OCI-LY7 (cell line): ENCODE data around the gene EPS8L2. TPM values are rescaled to one million over a fixed set of nuclear protein-coding genes. Genes with fewer than 3 reads are reported as not detected.

Experiments used
- BruUV-seq: library from RNA; stranded (reverse); fragments of 400-500 nt; replicated peaks from 2 replicates; lab custom pipeline; 2021; lab: Mats Ljungman, UMichigan
- CTCF ChIA-PET: fragments of 300-600 bp; sonication (Branson Sonifier 250); formaldehyde crosslinking; loops from one replicate; lab custom pipeline; 2022; ENCODE audit warnings: antibody characterized with exemption; ENCODE audit not compliant: unreplicated experiment; lab: Charles Lee
- POLR2A ChIA-PET: fragments of 300-600 bp; sonication (Branson Sonifier 250); formaldehyde crosslinking; loops from one replicate; lab custom pipeline; 2022; ENCODE audit warnings: antibody characterized with exemption; lab: Charles Lee
- DNase-seq: peaks from one replicate; pipeline ENCODE4 v3.0.0-alpha.2; 2015; ENCODE audit warnings: low spot score
- H2AFZ ChIP-seq: fragments of 200-600 bp; sonication (generic), shearing (Covaris generic); 2 replicates; pipeline ENCODE4 v1.6.1; 2014; ENCODE audit warnings: mild to moderate bottlenecking, antibody characterized with exemption, low read length, moderate library complexity
- H3K27ac ChIP-seq: fragments of 200-600 bp; sonication (generic); 2 replicates; pipeline ENCODE4 v1.5.1; 2014; ENCODE audit warnings: mixed run types, low read depth, mild to moderate bottlenecking, moderate library complexity, low read length, inconsistent platforms; ENCODE audit not compliant: poor library complexity, severe bottlenecking
- H3K36me3 ChIP-seq: fragments of 200-600 bp; sonication (generic); 2 replicates; pipeline ENCODE4 v1.6.1; 2014; ENCODE audit warnings: mild to moderate bottlenecking, antibody characterized with exemption, low read length, moderate library complexity, mixed read lengths; ENCODE audit not compliant: insufficient read depth
- H3K4me1 ChIP-seq: fragments of 200-600 bp; sonication (generic); 2 replicates; pipeline ENCODE4 v1.5.1; 2014; ENCODE audit warnings: mild to moderate bottlenecking, low read length; ENCODE audit not compliant: insufficient read depth, poor library complexity, severe bottlenecking
- H3K4me2 ChIP-seq: fragments of 200-600 bp; sonication (generic); 2 replicates; pipeline ENCODE4 v1.6.1; 2014; ENCODE audit warnings: mild to moderate bottlenecking, low read length
- H3K4me3 ChIP-seq: fragments of 200-600 bp; sonication (generic); 2 replicates; pipeline ENCODE4 v1.5.1; 2014; ENCODE audit warnings: mild to moderate bottlenecking, low read depth, low read length; ENCODE audit not compliant: poor library complexity, severe bottlenecking
- H3K79me2 ChIP-seq: fragments of 200-600 bp; sonication (generic); 2 replicates; pipeline ENCODE4 v1.6.1; 2016; ENCODE audit warnings: low read depth, mild to moderate bottlenecking, low read length, moderate library complexity, mixed read lengths; ENCODE audit not compliant: insufficient read depth
- H3K9me2 ChIP-seq: fragments of 200-600 bp; sonication (generic); 2 replicates; pipeline ENCODE4 v1.6.1; 2016; ENCODE audit warnings: mild to moderate bottlenecking, low read length, mixed read lengths; ENCODE audit not compliant: insufficient read depth
- H3K9me3 ChIP-seq: fragments of 200-600 bp; sonication (generic); 2 replicates; pipeline ENCODE4 v1.6.1; 2014; ENCODE audit warnings: mild to moderate bottlenecking, mixed run types, low read length, mixed read lengths
- H4K20me1 ChIP-seq: fragments of 200-600 bp; sonication (generic); 2 replicates; pipeline ENCODE4 v1.6.1; 2014; ENCODE audit warnings: mild to moderate bottlenecking, antibody characterized with exemption, low read length, moderate library complexity, mixed read lengths; ENCODE audit not compliant: insufficient read depth
- CTCF ChIP-seq: fragments of 200-600 bp; sonication (generic); conservative IDR thresholded peaks from 2 replicates; pipeline ENCODE4 v1.5.1; 2014; ENCODE audit warnings: mild to moderate bottlenecking, antibody characterized with exemption, low read length, moderate library complexity, mixed read lengths
- EZH2phosphoT487 ChIP-seq: fragments of 200-600 bp; sonication (generic); IDR thresholded peaks from 2 replicates; pipeline ENCODE4 v1.6.1; 2018; ENCODE audit warnings: low read depth, borderline replicate concordance, mild to moderate bottlenecking, mixed run types, antibody characterized with exemption, low read length, moderate library complexity, mixed read lengths
- intact Hi-C: fragments of 100-400 bp; cut with micrococcal nuclease; formaldehyde crosslinking; loops from one replicate; pipeline ENCODE4 v1.10.0; 2022; ENCODE audit not compliant: unreplicated experiment
- total RNA-seq, 2 experiments: library from RNA; depleted of rRNA in 1 of 2; stranded (reverse); fragments of >200 nt in 1 of 2; shearing (Covaris generic) in 1 of 2; gene quantifications; 2 replicates each; pipeline ENCODE4 v1.2.3, GENCODE V29; 2014 to 2022

EPS8L2 gene
- total RNA-seq, 2 experiments from 2014 or later, result 3.8 to 7.1 TPM

- Histone ChIP-seq H2AFZ (no peak overlapping the region), H3K4me1 (peaks cover 9% of the 10 kb centered on the region), H4K20me1 (no peaks in the 10 kb centered on the region), H3K79me2 (no peaks in the 10 kb centered on the region), H3K9me2 (no peaks in the 10 kb centered on the region), H3K4me3 (no peak overlapping the region), H3K27ac (no peak overlapping the region), H3K9me3 (no peaks in the 10 kb centered on the region), H3K4me2 (no peak overlapping the region), H3K36me3 (peaks cover 55% of the 10 kb centered on the region)
- intact Hi-C loops, result no loop called here
- ChIA-PET CTCF (no interaction called here), POLR2A (interaction anchor here (1.2 kb wide), 1 partner anchor 66 kb away, joined by 3 read pairs; no protein-coding TSS in a partner anchor)
- DNase-seq, result no peak
- no TSS peak for BruUV-seq
- TF ChIP-seq CTCF (no peak), EZH2phosphoT487 (no peak)
Measured at GRCh38 chr11:656866-657265, 49.2 kb upstream of the EPS8L2 start.

GRCh38 chr11:657691-658126, 48.3 kb upstream of the EPS8L2 start:
- BruUV-seq, result no TSS peak
- DNase-seq, result no peak
- Histone ChIP-seq H3K4me3 (no peak overlapping the region), H3K27ac (no peak overlapping the region), H2AFZ (no peak overlapping the region), H3K79me2 (no peaks in the 10 kb centered on the region), H4K20me1 (no peaks in the 10 kb centered on the region), H3K36me3 (peaks cover 58% of the 10 kb centered on the region), H3K4me2 (no peak overlapping the region), H3K4me1 (peaks cover 9% of the 10 kb centered on the region), H3K9me3 (no peaks in the 10 kb centered on the region), H3K9me2 (no peaks in the 10 kb centered on the region)
- intact Hi-C loops, result no loop called here
- CTCF ChIA-PET, result no interaction called here
- TF ChIP-seq EZH2phosphoT487 (no peak), CTCF (no peak)
- POLR2A ChIA-PET, result interaction anchor here (0.5 to 1.2 kb wide), 2 partner anchors 58 to 65 kb away, joined by 3 to 8 read pairs; no protein-coding TSS in a partner anchor

GRCh38 chr11:659532-660085, 46.4 kb upstream of the EPS8L2 start:
- POLR2A ChIA-PET, result interaction anchor here (0.6 kb wide), 1 partner anchor 38 kb away, joined by 3 read pairs; no protein-coding TSS in a partner anchor
- CTCF ChIA-PET, result no interaction called here
- Histone ChIP-seq H3K79me2 (no peaks in the 10 kb centered on the region), H2AFZ (no peak overlapping the region), H4K20me1 (no peaks in the 10 kb centered on the region), H3K9me3 (no peaks in the 10 kb centered on the region), H3K36me3 (peaks cover 55% of the 10 kb centered on the region), H3K9me2 (no peaks in the 10 kb centered on the region), H3K4me3 (no peak overlapping the region), H3K27ac (no peak overlapping the region), H3K4me2 (no peak overlapping the region), H3K4me1 (peaks cover 9% of the 10 kb centered on the region)
- no peak for DNase-seq
- no peak for TF ChIP-seq CTCF
- no peak for TF ChIP-seq EZH2phosphoT487
- intact Hi-C loops, result no loop called here
- no TSS peak for BruUV-seq
